Gastrocnemius medialis (tissue), 4 donors: ENCODE results near the gene MAP3K20.

Experiments
- POLR2A ChIP-seq, 2 donors: fragments of 450-650 bp; IDR thresholded peaks; one replicate each; pipeline ENCODE4 v1.6.1; 2017; ENCODE audit warnings: antibody characterized with exemption in 2 of 2, mild to moderate bottlenecking in 2 of 2, moderate library complexity in 2 of 2
- TF ChIP-seq, protein P1 (sequence below), 5 experiments: fragments of 450-650 bp in 3 of 5; fragments of 200-600 bp in 2 of 5; sonication (generic) in 2 of 5; IDR thresholded peaks in 4 of 5; conservative IDR thresholded peaks in 1 of 5; 1 replicate in 4 of 5; 2 replicates in 1 of 5; pipeline ENCODE4 v1.5.1; 2016 to 2019; ENCODE audit warnings: antibody characterized with exemption in 5 of 5, mild to moderate bottlenecking in 3 of 5, moderate library complexity in 3 of 5

DNA sequence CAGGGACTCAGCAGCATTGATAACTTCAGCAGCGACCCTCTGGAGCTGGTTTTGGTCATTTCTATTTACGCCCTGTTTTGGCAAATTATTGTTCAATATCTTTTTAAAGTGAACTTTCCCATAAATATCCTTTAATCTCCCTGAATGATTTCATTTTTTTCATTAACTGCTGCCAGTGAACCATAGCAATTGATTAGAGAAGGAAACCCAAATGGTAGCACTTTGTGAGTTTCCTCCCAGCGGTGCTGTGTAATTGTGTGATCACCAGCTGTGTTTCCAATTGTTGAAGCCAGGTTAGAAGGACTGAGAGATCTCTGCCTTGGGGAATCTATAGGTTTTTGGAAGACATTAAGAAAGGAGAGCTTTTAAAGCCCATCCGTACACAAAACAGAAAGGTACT lies 16.3 kb downstream of the MAP3K20 start:
- no peak for TF ChIP-seq POLR2A (IDR thresholded peaks at IDR 0.05)
- TF ChIP-seq, protein P1, sequence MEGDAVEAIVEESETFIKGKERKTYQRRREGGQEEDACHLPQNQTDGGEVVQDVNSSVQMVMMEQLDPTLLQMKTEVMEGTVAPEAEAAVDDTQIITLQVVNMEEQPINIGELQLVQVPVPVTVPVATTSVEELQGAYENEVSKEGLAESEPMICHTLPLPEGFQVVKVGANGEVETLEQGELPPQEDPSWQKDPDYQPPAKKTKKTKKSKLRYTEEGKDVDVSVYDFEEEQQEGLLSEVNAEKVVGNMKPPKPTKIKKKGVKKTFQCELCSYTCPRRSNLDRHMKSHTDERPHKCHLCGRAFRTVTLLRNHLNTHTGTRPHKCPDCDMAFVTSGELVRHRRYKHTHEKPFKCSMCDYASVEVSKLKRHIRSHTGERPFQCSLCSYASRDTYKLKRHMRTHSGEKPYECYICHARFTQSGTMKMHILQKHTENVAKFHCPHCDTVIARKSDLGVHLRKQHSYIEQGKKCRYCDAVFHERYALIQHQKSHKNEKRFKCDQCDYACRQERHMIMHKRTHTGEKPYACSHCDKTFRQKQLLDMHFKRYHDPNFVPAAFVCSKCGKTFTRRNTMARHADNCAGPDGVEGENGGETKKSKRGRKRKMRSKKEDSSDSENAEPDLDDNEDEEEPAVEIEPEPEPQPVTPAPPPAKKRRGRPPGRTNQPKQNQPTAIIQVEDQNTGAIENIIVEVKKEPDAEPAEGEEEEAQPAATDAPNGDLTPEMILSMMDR (IDR thresholded peaks at IDR 0.05 in 4 of 5, conservative IDR thresholded peaks at IDR 0.05 in 1 of 5) = no peak
